BE2C (cell line): ENCODE results near the gene MBD2.

ENCODE experiments used
- DNase-seq: peaks from one replicate; pipeline ENCODE4 v3.0.0-alpha.2; 2020
- H3K27me3 ChIP-seq: fragments of 250-450 bp; sonication (Bioruptor Pico); 2 replicates; pipeline ENCODE4 v1.5.1; 2020; ENCODE audit warnings: mild to moderate bottlenecking
- H3K36me3 ChIP-seq: fragments of 250-450 bp; sonication (Bioruptor Pico); 2 replicates; pipeline ENCODE4 v1.5.1; 2020; ENCODE audit warnings: mild to moderate bottlenecking
- H3K4me1 ChIP-seq: fragments of 250-450 bp; sonication (Bioruptor Pico); 2 replicates; pipeline ENCODE4 v1.5.1; 2020
- H3K4me3 ChIP-seq: 2 replicates; pipeline ENCODE4 v1.5.1; 2011; ENCODE audit warnings: low read depth, low read length
- H3K9me3 ChIP-seq: fragments of 250-450 bp; sonication (Bioruptor Pico); 2 replicates; pipeline ENCODE4 v1.5.1; 2020
- TF ChIP-seq, protein P1 (sequence below): IDR thresholded peaks from 2 replicates; pipeline ENCODE4 v1.5.1; 2012; ENCODE audit warnings: mild to moderate bottlenecking, low read depth, low read length

Gene MBD2

GRCh38 chr18:54192900-54193299, 31.6 kb downstream of the MBD2 start:
- no peaks in the 10 kb centered on the region for H3K9me3 ChIP-seq
- no peaks in the 10 kb centered on the region for H3K36me3 ChIP-seq
- TF ChIP-seq, protein P1, sequence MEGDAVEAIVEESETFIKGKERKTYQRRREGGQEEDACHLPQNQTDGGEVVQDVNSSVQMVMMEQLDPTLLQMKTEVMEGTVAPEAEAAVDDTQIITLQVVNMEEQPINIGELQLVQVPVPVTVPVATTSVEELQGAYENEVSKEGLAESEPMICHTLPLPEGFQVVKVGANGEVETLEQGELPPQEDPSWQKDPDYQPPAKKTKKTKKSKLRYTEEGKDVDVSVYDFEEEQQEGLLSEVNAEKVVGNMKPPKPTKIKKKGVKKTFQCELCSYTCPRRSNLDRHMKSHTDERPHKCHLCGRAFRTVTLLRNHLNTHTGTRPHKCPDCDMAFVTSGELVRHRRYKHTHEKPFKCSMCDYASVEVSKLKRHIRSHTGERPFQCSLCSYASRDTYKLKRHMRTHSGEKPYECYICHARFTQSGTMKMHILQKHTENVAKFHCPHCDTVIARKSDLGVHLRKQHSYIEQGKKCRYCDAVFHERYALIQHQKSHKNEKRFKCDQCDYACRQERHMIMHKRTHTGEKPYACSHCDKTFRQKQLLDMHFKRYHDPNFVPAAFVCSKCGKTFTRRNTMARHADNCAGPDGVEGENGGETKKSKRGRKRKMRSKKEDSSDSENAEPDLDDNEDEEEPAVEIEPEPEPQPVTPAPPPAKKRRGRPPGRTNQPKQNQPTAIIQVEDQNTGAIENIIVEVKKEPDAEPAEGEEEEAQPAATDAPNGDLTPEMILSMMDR = no peak
- H3K4me3 ChIP-seq = no peak overlapping the region
- H3K27me3 ChIP-seq = no peaks in the 10 kb centered on the region
- no peak for DNase-seq
- no peaks in the 10 kb centered on the region for H3K4me1 ChIP-seq

- Histone ChIP-seq H3K9me3 (no peaks in the 10 kb centered on the region), H3K36me3 (no peaks in the 10 kb centered on the region), H3K4me1 (no peaks in the 10 kb centered on the region), H3K4me3 (no peak overlapping the region), H3K27me3 (no peaks in the 10 kb centered on the region)
- TF ChIP-seq, protein P1 = no peak
- no peak for DNase-seq
Observed at GRCh38 chr18:54192415-54192814, 32.1 kb downstream of the MBD2 start.

- H3K27me3 ChIP-seq = no peaks in the 10 kb centered on the region
- no peaks in the 10 kb centered on the region for H3K36me3 ChIP-seq
- no peaks in the 10 kb centered on the region for H3K4me1 ChIP-seq
- no peak overlapping the region for H3K4me3 ChIP-seq
- H3K9me3 ChIP-seq = no peaks in the 10 kb centered on the region
- DNase-seq = no peak
- TF ChIP-seq, protein P1 = no peak
Observed at GRCh38 chr18:54191352-54191751, 33.1 kb downstream of the MBD2 start.

DNA sequence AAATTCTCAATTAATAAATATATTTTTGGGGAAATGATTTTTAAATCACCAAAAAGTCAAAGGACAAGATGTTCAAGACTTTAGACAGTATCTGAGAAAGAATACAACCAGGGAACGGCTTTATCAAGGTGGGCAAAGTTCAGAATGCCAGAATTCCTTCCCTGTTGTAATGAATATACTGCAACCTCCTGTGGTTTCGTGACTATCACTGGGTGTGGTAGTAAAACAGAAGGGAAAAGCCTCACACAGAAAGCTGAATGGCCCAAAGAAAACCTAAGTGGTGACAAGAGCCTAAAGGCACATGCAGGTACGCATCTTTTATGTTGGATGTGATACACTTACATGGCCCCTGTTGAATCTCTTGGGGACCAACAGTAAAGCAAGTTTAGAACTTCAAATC, 37.1 kb downstream of the MBD2 start:
- TF ChIP-seq, protein P1 = no peak
- DNase-seq = no peak

DNA sequence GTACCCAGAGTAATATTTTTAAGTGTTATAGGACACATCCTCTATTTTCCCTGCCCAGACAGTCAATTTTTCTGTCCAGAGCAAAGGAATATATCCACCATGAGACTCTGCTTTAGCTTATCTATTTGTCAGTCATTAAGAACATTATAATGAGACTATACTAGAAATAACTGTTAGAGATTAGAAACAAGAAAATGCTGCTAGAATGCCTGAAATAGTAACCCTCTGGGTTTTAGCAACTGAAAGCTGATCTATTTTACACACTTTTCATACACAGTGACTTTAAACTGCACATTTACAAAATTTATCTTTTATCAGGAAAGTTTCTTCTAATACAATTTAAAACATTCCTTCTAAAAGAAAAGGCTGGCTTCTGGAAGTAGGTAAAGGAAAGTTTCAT, 39.6 kb downstream of the MBD2 start:
- no peaks in the 10 kb centered on the region for H3K9me3 ChIP-seq
- no peaks in the 10 kb centered on the region for H3K27me3 ChIP-seq
- H3K4me1 ChIP-seq = no peaks in the 10 kb centered on the region
- H3K4me3 ChIP-seq = no peak overlapping the region
- TF ChIP-seq, protein P1 = no peak
- DNase-seq = no peak
- no peaks in the 10 kb centered on the region for H3K36me3 ChIP-seq

More for the DNA sequence above, 37.1 kb downstream of the MBD2 start:
- Histone ChIP-seq H3K9me3 (no peaks in the 10 kb centered on the region), H3K27me3 (no peaks in the 10 kb centered on the region), H3K4me1 (no peaks in the 10 kb centered on the region), H3K36me3 (no peaks in the 10 kb centered on the region), H3K4me3 (no peak overlapping the region)

GRCh38 chr18:54183390-54183789, 41.1 kb downstream of the MBD2 start:
- no peaks in the 10 kb centered on the region for H3K36me3 ChIP-seq

More at GRCh38 chr18:54183390-54183789, 41.1 kb downstream of the MBD2 start:
- H3K9me3 ChIP-seq = no peaks in the 10 kb centered on the region
- no peak for DNase-seq
- no peaks in the 10 kb centered on the region for H3K4me1 ChIP-seq
- no peak overlapping the region for H3K4me3 ChIP-seq
- TF ChIP-seq, protein P1 = no peak
- H3K27me3 ChIP-seq = no peaks in the 10 kb centered on the region
